Smooth muscle cell of the brain vasculature (primary cell): Measurements from ENCODE around the gene ITPRIPL2.

ENCODE experiments used
- DNase-seq: peaks from one replicate; pipeline ENCODE4 v3.0.0-alpha.2; 2012; ENCODE audit warnings: low read depth, low spot score

Gene ITPRIPL2

GRCh38 chr16:19113577-19114358 lies at the start of gene ITPRIPL2:
Gene ITPRIPL2, plus strand, starts transcription at chr16:19113964. Its CDS starts 498 bp downstream, at chr16:19114462.
- no peak for DNase-seq

- DNase-seq = no peak
Measured at GRCh38 chr16:19066988-19067348, 46.8 kb upstream of the ITPRIPL2 start.

GRCh38 chr16:19067349-19068236 lies 46.2 kb upstream of the ITPRIPL2 start, which contains the start of gene COQ7:
Gene COQ7, plus strand, starts transcription at chr16:19067614. Its CDS starts 51 bp downstream, at chr16:19067665.
- DNase-seq = peak; percentile 100

GRCh38 chr16:19068237-19068815 lies 45.4 kb upstream of the ITPRIPL2 start:
- DNase-seq = no peak

- DNase-seq = no peak
Measured at GRCh38 chr16:19071811-19072777, 41.7 kb upstream of the ITPRIPL2 start.

GRCh38 chr16:19073344-19073743 lies 40.4 kb upstream of the ITPRIPL2 start:
- DNase-seq = no peak

- DNase-seq = no peak
Measured at GRCh38 chr16:19073863-19074262, 39.9 kb upstream of the ITPRIPL2 start.

GRCh38 chr16:19075511-19075910 lies 38.3 kb upstream of the ITPRIPL2 start:
- no peak for DNase-seq

- no peak for DNase-seq
Measured at GRCh38 chr16:19077879-19078278, 35.9 kb upstream of the ITPRIPL2 start.

- no peak for DNase-seq
Measured at GRCh38 chr16:19083670-19084069, 30.1 kb upstream of the ITPRIPL2 start.

GRCh38 chr16:19084139-19084538 lies 29.6 kb upstream of the ITPRIPL2 start:
- DNase-seq = no peak

GRCh38 chr16:19084879-19085278 lies 28.9 kb upstream of the ITPRIPL2 start:
- no peak for DNase-seq

- DNase-seq = no peak
Measured at GRCh38 chr16:19085679-19086200, 28.0 kb upstream of the ITPRIPL2 start.

GRCh38 chr16:19086322-19087199 lies 27.2 kb upstream of the ITPRIPL2 start:
- peak; percentile 78 for DNase-seq

- no peak for DNase-seq
Measured at GRCh38 chr16:19088341-19088916, 25.3 kb upstream of the ITPRIPL2 start.

- no peak for DNase-seq
Measured at GRCh38 chr16:19089410-19089955, 24.3 kb upstream of the ITPRIPL2 start.

- no peak for DNase-seq
Measured at GRCh38 chr16:19090916-19091315, 22.8 kb upstream of the ITPRIPL2 start.

GRCh38 chr16:19092653-19093410 lies 20.9 kb upstream of the ITPRIPL2 start:
- DNase-seq = no peak
